ENCODE results near the gene WDR62. TPM values are rescaled to one million over a fixed set of nuclear protein-coding genes. Genes with fewer than 3 reads are reported as not detected.

WDR62 gene
- total and polyA plus RNA-seq, 2 of the 8 experiments (the other 6 are each of a cell fraction or from before 2014, with no cell fraction given), result 28.2 to 39.5 TPM

DNA sequence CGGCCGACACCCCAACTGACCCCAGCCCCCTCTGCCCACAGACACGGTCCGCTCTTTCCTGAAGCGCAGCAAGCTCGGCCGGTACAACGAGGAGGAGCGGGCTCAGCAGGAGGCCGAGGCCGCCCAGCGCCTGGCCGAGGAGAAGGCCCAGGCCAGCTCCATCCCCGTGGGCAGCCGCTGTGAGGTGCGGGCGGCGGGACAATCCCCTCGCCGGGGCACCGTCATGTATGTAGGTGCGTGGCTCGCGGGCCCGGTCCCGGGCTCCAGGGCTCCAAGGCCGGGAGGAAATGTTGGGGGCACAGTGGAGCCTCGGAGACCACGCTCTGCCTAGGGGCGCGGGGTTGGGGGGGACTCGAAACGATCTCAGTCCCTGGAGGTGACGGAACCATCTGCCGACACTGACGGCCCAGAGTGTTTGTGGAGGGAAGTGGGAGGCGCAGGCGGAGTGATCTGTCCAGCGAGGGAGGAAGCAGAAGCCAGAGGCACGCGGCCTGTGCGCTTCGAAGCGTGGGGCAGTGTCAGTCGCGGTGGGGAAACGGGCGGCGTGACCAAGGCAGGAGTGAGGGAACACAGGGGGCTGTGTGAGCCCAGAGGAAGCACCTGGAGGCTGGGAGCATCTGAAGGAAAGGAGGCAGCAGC lies 66.9 kb downstream of the WDR62 start:
- WGBS, 2 experiments (ENCODE audit: extremely low coverage in 1 of 2, insufficient coverage in 1 of 2, insufficient read length in 1 of 2, insufficient replicate concordance in 2 of 2, low coverage in 1 of 2, low lambda C conversion rate in 2 of 2, missing lambda C conversion rate in 1 of 2), result 93% methylated on average over 46 of the region's 49 CpGs; no CpG with 5 or more reads in 1 of the 2 experiments

More for the DNA sequence above, 66.9 kb downstream of the WDR62 start:
- H3K4me3 ChIP-seq (ENCODE audit: extremely low read depth in 1 of 4, insufficient read depth in 2 of 4, low read depth in 3 of 4, low read length in 4 of 4), result no peak overlapping the region
- CTCF ChIA-PET (ENCODE audit: partially characterized antibody), result no interaction called here
- no peak overlapping the region for H2BK20ac ChIP-seq (ENCODE audit: low read length)
- TF ChIP-seq SRF (IDR thresholded peaks at IDR 0.05; ENCODE audit: low read depth, low read length) (no peak), TCF12 (IDR thresholded peaks at IDR 0.05; ENCODE audit: low read depth, low read length) (no peak), CHD2 (IDR thresholded peaks at IDR 0.05; ENCODE audit: low read length) (no peak), KDM4A (IDR thresholded peaks at IDR 0.05; ENCODE audit: low read depth, low read length, severe bottlenecking) (no peak), GTF2F1 (IDR thresholded peaks at IDR 0.05; ENCODE audit: borderline replicate concordance, low read depth, low read length) (no peak)
- TF ChIP-seq, protein P1, sequence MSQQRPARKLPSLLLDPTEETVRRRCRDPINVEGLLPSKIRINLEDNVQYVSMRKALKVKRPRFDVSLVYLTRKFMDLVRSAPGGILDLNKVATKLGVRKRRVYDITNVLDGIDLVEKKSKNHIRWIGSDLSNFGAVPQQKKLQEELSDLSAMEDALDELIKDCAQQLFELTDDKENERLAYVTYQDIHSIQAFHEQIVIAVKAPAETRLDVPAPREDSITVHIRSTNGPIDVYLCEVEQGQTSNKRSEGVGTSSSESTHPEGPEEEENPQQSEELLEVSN (IDR thresholded peaks at IDR 0.05), result no peak
- POLR2A ChIA-PET (ENCODE audit: partially characterized antibody), result interaction anchor here (1.5 kb wide), 1 partner anchor 8 kb away, joined by 3 read pairs; no protein-coding TSS in a partner anchor
- no peak overlapping the region for H4K91ac ChIP-seq (replicated peaks; ENCODE audit: insufficient read length, low read length)
- H3K27ac ChIP-seq (ENCODE audit: low read depth, low read length), result no peak overlapping the region; the same call in 1 of the 2 replicates
- peaks cover 0 to 3% of the 10 kb centered on the region in 2 experiments; a peak in 1 of 4 replicates for H3K79me2 ChIP-seq (ENCODE audit: control insufficient read depth in 1 of 2, insufficient read depth in 2 of 2, low read length in 2 of 2)
- H2BK120ac ChIP-seq (replicated peaks; ENCODE audit: low read depth, low read length), result no peak overlapping the region
- no peak for DNase-seq (ENCODE audit: low read depth in 1 of 2, low spot score in 2 of 2)
- H2BK5ac ChIP-seq (ENCODE audit: low read depth, low read length), result no peak overlapping the region; the same call in 1 of the 2 replicates
- H2BK12ac ChIP-seq (ENCODE audit: low read depth, low read length), result no peak overlapping the region
- peaks cover 10 to 31% (median 25%) of the 10 kb centered on the region in 4 experiments; a peak in 7 of 8 replicates for H3K36me3 ChIP-seq (ENCODE audit: control insufficient read depth in 2 of 4, insufficient read depth in 4 of 4, low read length in 3 of 4)
- no peak overlapping the region for H3K4me2 ChIP-seq (ENCODE audit: insufficient read depth in 1 of 2, low read depth in 2 of 2, low read length in 2 of 2)
- H3K14ac ChIP-seq (ENCODE audit: insufficient read length), result no peak overlapping the region
- H4K5ac ChIP-seq (ENCODE audit: insufficient read length, low read depth, low read length), result no peak overlapping the region
- H2BK15ac ChIP-seq (ENCODE audit: low read length), result no peak overlapping the region
- no peak overlapping the region for H3K56ac ChIP-seq (replicated peaks; ENCODE audit: insufficient read length, low read depth, low read length)
- peaks cover 3 to 7% of the 10 kb centered on the region in 2 experiments for H4K20me1 ChIP-seq (replicated peaks in 1 of 2; ENCODE audit: control insufficient read depth in 1 of 2, insufficient read depth in 2 of 2, low read length in 2 of 2)
- no peak overlapping the region for H3K18ac ChIP-seq (ENCODE audit: extremely low read depth, low read length)
- no peak overlapping the region for H3K4ac ChIP-seq (replicated peaks; ENCODE audit: insufficient read length, low read depth, low read length)
- no peak for FAIRE-seq
- peaks cover 6% of the 10 kb centered on the region; the same call in 1 of the 2 replicates for H3K79me1 ChIP-seq (ENCODE audit: low read depth, low read length)
- H3K23ac ChIP-seq (ENCODE audit: insufficient read length), result no peak overlapping the region
- H4K8ac ChIP-seq (ENCODE audit: extremely low read depth, insufficient read depth, low read length), result 0 out of 2 replicates have a peak overlapping the region, but pooled peaks have one; percentile 3
- H3K9ac ChIP-seq (replicated peaks in 1 of 4; ENCODE audit: extremely low read depth in 1 of 4, low read depth in 3 of 4, low read length in 3 of 4), result no peak overlapping the region
- H2AFZ ChIP-seq (ENCODE audit: low read length), result no peak overlapping the region
- no peaks in the 10 kb centered on the region for H3K9me3 ChIP-seq (ENCODE audit: insufficient read depth in 2 of 2, low read depth in 1 of 2, low read length in 1 of 2)
- H3K4me1 ChIP-seq (replicated peaks in 1 of 4; ENCODE audit: control insufficient read depth in 3 of 4, insufficient read depth in 4 of 4, low read length in 3 of 4), result peaks cover 0 to 7% (median under 1%) of the 10 kb centered on the region in 4 experiments; a peak in 4 of 7 replicates
- H3K23me2 ChIP-seq (ENCODE audit: low read depth, low read length), result no peaks in the 10 kb centered on the region
- no peak overlapping the region for H2AK5ac ChIP-seq (ENCODE audit: low read depth, low read length)
- H3K27me3 ChIP-seq (replicated peaks in 1 of 4; ENCODE audit: control insufficient read depth in 3 of 4, extremely low read depth in 1 of 4, insufficient read depth in 3 of 4, low read length in 3 of 4), result no peaks in the 10 kb centered on the region
